Measurements from ENCODE around the gene ARVCF. TPM values are rescaled to one million over a fixed set of nuclear protein-coding genes. Genes with fewer than 3 reads are reported as not detected.
A peak's percentile ranks its signal among the peaks of the same experiment; 100 is the strongest.

The ARVCF gene
- total and polyA plus RNA-seq, 2 donors (not counting 3 experiments of a cell fraction or from before 2014, with no cell fraction given), result 81.3 to 105 TPM

DNA sequence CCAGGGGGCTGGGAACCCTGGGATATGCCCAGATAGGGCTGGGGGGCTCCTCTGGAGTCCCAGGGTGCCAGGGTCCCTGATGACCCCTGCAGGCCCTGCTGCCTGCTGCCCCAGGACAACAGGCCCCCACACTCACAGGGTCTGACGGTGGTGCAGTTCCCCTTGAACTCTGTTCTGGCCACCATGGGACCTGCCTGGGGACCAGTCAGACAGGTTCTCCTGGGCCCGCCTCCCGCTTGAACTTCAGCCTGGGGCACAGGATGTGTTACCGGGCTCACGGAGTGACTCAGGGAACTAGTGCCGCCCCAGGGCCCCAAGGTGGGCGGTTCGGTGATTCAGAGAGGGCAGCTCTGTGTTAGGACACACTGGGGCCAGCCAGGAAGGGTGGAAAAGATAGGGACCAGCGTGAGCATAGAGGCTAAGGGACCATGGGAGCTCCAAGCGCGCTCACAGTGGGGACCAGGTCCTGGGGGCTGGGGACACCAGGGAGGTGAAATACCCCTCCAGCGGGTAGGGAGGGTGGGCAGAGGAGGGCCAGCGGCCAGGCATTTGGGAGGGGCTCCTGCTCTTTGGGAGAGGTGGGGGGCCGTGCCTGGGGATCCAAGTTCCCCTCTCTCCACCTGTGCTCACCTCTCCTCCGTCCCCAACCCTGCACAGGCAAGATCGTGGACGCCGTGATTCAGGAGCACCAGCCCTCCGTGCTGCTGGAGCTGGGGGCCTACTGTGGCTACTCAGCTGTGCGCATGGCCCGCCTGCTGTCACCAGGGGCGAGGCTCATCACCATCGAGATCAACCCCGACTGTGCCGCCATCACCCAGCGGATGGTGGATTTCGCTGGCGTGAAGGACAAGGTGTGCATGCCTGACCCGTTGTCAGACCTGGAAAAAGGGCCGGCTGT is 53.5 kb downstream of the ARVCF start:
- no peak overlapping the region for H2AFZ ChIP-seq (ENCODE audit: low read depth, low read length)
- DNase-seq (ENCODE audit: low read depth, low spot score) (peak; percentile 43), FAIRE-seq (peak; percentile 72)
- H3K9me1 ChIP-seq (replicated peaks; ENCODE audit: control insufficient read depth, extremely low read depth, insufficient read depth, low read length), result no peaks in the 10 kb centered on the region
- H3K4me1 ChIP-seq (ENCODE audit: control insufficient read depth, extremely low read depth, insufficient read depth, low read length), result peaks cover 33% of the 10 kb centered on the region
- H3K27me3 ChIP-seq (ENCODE audit: control insufficient read depth in 2 of 2, insufficient read depth in 2 of 2, low read length in 2 of 2), result no peaks in the 10 kb centered on the region
- peak overlapping the region; percentile 27 for H3K27ac ChIP-seq (ENCODE audit: insufficient read depth, low read depth, low read length)
- ChIA-PET CTCF (interaction anchor here (0.6 to 1.7 kb wide), 16 partner anchors 10 to 233 kb away, joined by 3 to 14 read pairs (median 4); no protein-coding TSS in a partner anchor), POLR2A (no interaction called here)
- no peaks in the 10 kb centered on the region for H3K9me3 ChIP-seq (replicated peaks; ENCODE audit: control insufficient read depth, insufficient read depth, low read length)
- dilution Hi-C loops (cut with MboI; ENCODE audit: extremely low pct_ligation_motif_present, low sequenced_read_pairs), result no loop called here
- H4K20me1 ChIP-seq (replicated peaks; ENCODE audit: control insufficient read depth, extremely low read depth, insufficient read depth, low read length), result no peaks in the 10 kb centered on the region
- H3K36me3 ChIP-seq (ENCODE audit: control insufficient read depth in 2 of 2, extremely low read depth in 1 of 2, insufficient read depth in 2 of 2, low read length in 2 of 2), result peaks cover 0 to 30% of the 10 kb centered on the region in 2 experiments
- no TSS peak for BruUV-seq (replicated peaks)
- intact Hi-C loops (cut with micrococcal nuclease), result loop anchor here (1.0 to 2.0 kb wide), 2 partner anchors 65 to 118 kb away; partner anchors contain the start of gene DGCR8
- no peak overlapping the region for H3K4me3 ChIP-seq (replicated peaks in 1 of 3; ENCODE audit: insufficient read depth in 1 of 3, low read depth in 1 of 3, low read length in 3 of 3)
- TF ChIP-seq POLR2AphosphoS5 (IDR thresholded peaks at IDR 0.05; ENCODE audit: insufficient read depth, low read depth, low read length) (peak; percentile 33), FOS (IDR thresholded peaks at IDR 0.05; ENCODE audit: borderline replicate concordance, insufficient read depth, low read length) (no peak), GATA2 (IDR thresholded peaks at IDR 0.05; ENCODE audit: insufficient read depth, insufficient read length, low read depth, low read length) (no peak), MYC (IDR thresholded peaks at IDR 0.05; ENCODE audit: low read depth, low read length) (no peak), POLR2A (IDR thresholded peaks at IDR 0.05; ENCODE audit: low read depth, low read length) (peak; percentile 39), JUN (IDR thresholded peaks at IDR 0.05; ENCODE audit: borderline replicate concordance, insufficient read depth, insufficient read length, low read depth) (no peak), EZH2 (IDR thresholded peaks at IDR 0.05; ENCODE audit: borderline replicate concordance, low read depth, low read length, severe bottlenecking) (no peak)
- TF ChIP-seq, protein P1, sequence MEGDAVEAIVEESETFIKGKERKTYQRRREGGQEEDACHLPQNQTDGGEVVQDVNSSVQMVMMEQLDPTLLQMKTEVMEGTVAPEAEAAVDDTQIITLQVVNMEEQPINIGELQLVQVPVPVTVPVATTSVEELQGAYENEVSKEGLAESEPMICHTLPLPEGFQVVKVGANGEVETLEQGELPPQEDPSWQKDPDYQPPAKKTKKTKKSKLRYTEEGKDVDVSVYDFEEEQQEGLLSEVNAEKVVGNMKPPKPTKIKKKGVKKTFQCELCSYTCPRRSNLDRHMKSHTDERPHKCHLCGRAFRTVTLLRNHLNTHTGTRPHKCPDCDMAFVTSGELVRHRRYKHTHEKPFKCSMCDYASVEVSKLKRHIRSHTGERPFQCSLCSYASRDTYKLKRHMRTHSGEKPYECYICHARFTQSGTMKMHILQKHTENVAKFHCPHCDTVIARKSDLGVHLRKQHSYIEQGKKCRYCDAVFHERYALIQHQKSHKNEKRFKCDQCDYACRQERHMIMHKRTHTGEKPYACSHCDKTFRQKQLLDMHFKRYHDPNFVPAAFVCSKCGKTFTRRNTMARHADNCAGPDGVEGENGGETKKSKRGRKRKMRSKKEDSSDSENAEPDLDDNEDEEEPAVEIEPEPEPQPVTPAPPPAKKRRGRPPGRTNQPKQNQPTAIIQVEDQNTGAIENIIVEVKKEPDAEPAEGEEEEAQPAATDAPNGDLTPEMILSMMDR (IDR thresholded peaks at IDR 0.05; ENCODE audit: extremely low read depth in 1 of 2, insufficient read depth in 1 of 2, low read depth in 1 of 2, low read length in 2 of 2), result no peak
- TF ChIP-seq, protein P2, sequence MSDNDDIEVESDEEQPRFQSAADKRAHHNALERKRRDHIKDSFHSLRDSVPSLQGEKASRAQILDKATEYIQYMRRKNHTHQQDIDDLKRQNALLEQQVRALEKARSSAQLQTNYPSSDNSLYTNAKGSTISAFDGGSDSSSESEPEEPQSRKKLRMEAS (IDR thresholded peaks at IDR 0.05; ENCODE audit: insufficient read depth, insufficient read length), result no peak
- no peak overlapping the region for H3K9ac ChIP-seq (replicated peaks; ENCODE audit: extremely low read depth, insufficient read depth, low read length)
- H3K4me2 ChIP-seq (ENCODE audit: insufficient read depth, low read length), result no peak overlapping the region
- no peaks in the 10 kb centered on the region for H3K79me2 ChIP-seq (ENCODE audit: control insufficient read depth, insufficient read depth, low read length)

All from endothelial cell of umbilical vein (primary cell).